Fibroblast of skin of back (primary cell): Measurements from ENCODE around the gene C1QTNF1.
"Not testable (repeated sequence)": the region's sequence is repeated elsewhere in the genome, so short reads cannot be mapped to it uniquely, and the experiment has no call there.

ENCODE experiments used
- DNase-seq: peaks from one replicate; pipeline ENCODE4 v3.0.0-alpha.2; 2013

The C1QTNF1 gene

GRCh38 chr17:79057737-79058385, 33.9 kb downstream of the C1QTNF1 start:
- DNase-seq: no peak

- DNase-seq: no peak
Observed at GRCh38 chr17:79062691-79063090, 38.7 kb downstream of the C1QTNF1 start.

GRCh38 chr17:79064026-79064425, 40.1 kb downstream of the C1QTNF1 start:
- DNase-seq: no peak

- DNase-seq: peak; percentile 27
Observed at GRCh38 chr17:79065105-79065670, 41.2 kb downstream of the C1QTNF1 start.

GRCh38 chr17:79066963-79067362, 43.0 kb downstream of the C1QTNF1 start:
- no peak for DNase-seq

GRCh38 chr17:79070266-79070880, 46.4 kb downstream of the C1QTNF1 start:
- no peak for DNase-seq

GRCh38 chr17:79071161-79071740, 47.3 kb downstream of the C1QTNF1 start:
- no peak for DNase-seq

GRCh38 chr17:79072544-79072943, 48.6 kb downstream of the C1QTNF1 start:
- no peak for DNase-seq

- DNase-seq: no peak
Observed at GRCh38 chr17:79073016-79073705, 49.2 kb downstream of the C1QTNF1 start.

- DNase-seq: no peak
Observed at GRCh38 chr17:79073706-79074088, 49.7 kb downstream of the C1QTNF1 start.

GRCh38 chr17:79074121-79074648, 50.2 kb downstream of the C1QTNF1 start:
- not testable (repeated sequence) for DNase-seq

- DNase-seq: peak; percentile 93
Observed at GRCh38 chr17:79074649-79075445, 50.9 kb downstream of the C1QTNF1 start, which contains the start of gene ENGASE. Gene ENGASE, plus strand, starts transcription at chr17:79074824. Its CDS starts 121 bp downstream, at chr17:79074945.

GRCh38 chr17:79075446-79075750, 51.4 kb downstream of the C1QTNF1 start:
- DNase-seq: peak; percentile 9

GRCh38 chr17:79075861-79076406, 52.0 kb downstream of the C1QTNF1 start:
- DNase-seq: no peak

- DNase-seq: no peak
Observed at GRCh38 chr17:79077587-79077986, 53.6 kb downstream of the C1QTNF1 start.

GRCh38 chr17:79078476-79079190, 54.7 kb downstream of the C1QTNF1 start:
- DNase-seq: no peak

- no peak for DNase-seq
Observed at GRCh38 chr17:79079421-79080200, 55.6 kb downstream of the C1QTNF1 start.

GRCh38 chr17:79080349-79080748, 56.4 kb downstream of the C1QTNF1 start:
- no peak for DNase-seq

GRCh38 chr17:79080761-79081290, 56.9 kb downstream of the C1QTNF1 start:
- no peak for DNase-seq
